ENCODE measurements around the gene MED27.

Gene MED27

GRCh38 chr9:131880833-131881583 lies 198.7 kb downstream of the MED27 start:
- no peak for DNase-seq (ENCODE audit: low read depth, low spot score)

- DNase-seq (ENCODE audit: low read depth, low spot score) = no peak
Measured at GRCh38 chr9:131879911-131880290, 199.8 kb downstream of the MED27 start.

- no peak for DNase-seq (ENCODE audit: low read depth, low spot score)
Measured at GRCh38 chr9:131879181-131879910, 200.3 kb downstream of the MED27 start.

GRCh38 chr9:131876486-131876885 lies 203.2 kb downstream of the MED27 start:
- DNase-seq (ENCODE audit: low read depth, low spot score) = no peak

GRCh38 chr9:131875828-131876485 lies 203.7 kb downstream of the MED27 start:
- no peak for DNase-seq (ENCODE audit: low read depth, low spot score)

- DNase-seq (ENCODE audit: low read depth, low spot score) = no peak
Measured at GRCh38 chr9:131874916-131875670, 204.6 kb downstream of the MED27 start.

- DNase-seq (ENCODE audit: low read depth, low spot score) = no peak
Measured at GRCh38 chr9:131874447-131874846, 205.2 kb downstream of the MED27 start.

- no peak for DNase-seq (ENCODE audit: low read depth, low spot score)
Measured at GRCh38 chr9:131873891-131874440, 205.7 kb downstream of the MED27 start.

- no peak for DNase-seq (ENCODE audit: low read depth, low spot score)
Measured at GRCh38 chr9:131873335-131873734, 206.3 kb downstream of the MED27 start.

- DNase-seq (ENCODE audit: low read depth, low spot score) = no peak
Measured at GRCh38 chr9:131872702-131873101, 207.0 kb downstream of the MED27 start.

- DNase-seq (ENCODE audit: low read depth, low spot score) = no peak
Measured at GRCh38 chr9:131872006-131872405, 207.7 kb downstream of the MED27 start.

GRCh38 chr9:131870156-131870555 lies 209.5 kb downstream of the MED27 start:
- DNase-seq (ENCODE audit: low read depth, low spot score) = no peak

- no peak for DNase-seq (ENCODE audit: low read depth, low spot score)
Measured at GRCh38 chr9:131869348-131869747, 210.3 kb downstream of the MED27 start.

GRCh38 chr9:131868766-131869165 lies 210.9 kb downstream of the MED27 start:
- no peak for DNase-seq (ENCODE audit: low read depth, low spot score)

- no peak for DNase-seq (ENCODE audit: low read depth, low spot score)
Measured at GRCh38 chr9:131867611-131868192, 212.0 kb downstream of the MED27 start.

- DNase-seq (ENCODE audit: low read depth, low spot score) = no peak
Measured at GRCh38 chr9:131865446-131866195, 214.0 kb downstream of the MED27 start.

GRCh38 chr9:131864531-131864930 lies 215.1 kb downstream of the MED27 start:
- DNase-seq (ENCODE audit: low read depth, low spot score) = no peak

GRCh38 chr9:131863306-131863896 lies 216.3 kb downstream of the MED27 start:
- DNase-seq (ENCODE audit: low read depth, low spot score) = no peak

- DNase-seq (ENCODE audit: low read depth, low spot score) = no peak
Measured at GRCh38 chr9:131862261-131862660, 217.4 kb downstream of the MED27 start.

GRCh38 chr9:131860430-131860829 lies 219.2 kb downstream of the MED27 start:
- DNase-seq (ENCODE audit: low read depth, low spot score) = no peak
